ENCODE measurements around the gene PHYHD1. TPM values are rescaled to one million over a fixed set of nuclear protein-coding genes. Genes with fewer than 3 reads are reported as not detected.
A peak's percentile ranks its signal among the peaks of the same experiment; 100 is the strongest.

PHYHD1 gene
- total and polyA plus RNA-seq, 2 of the 13 experiments (the other 11 are each of a cell fraction or from before 2014, with no cell fraction given): 10.6 to 25.3 TPM

GRCh38 chr9:128911529-128912035 lies 9.2 kb upstream of the PHYHD1 start (continued):
- TF ChIP-seq TFDP1 (CRISPR knock-in tag; IDR thresholded peaks at IDR 0.05; ENCODE audit: borderline replicate concordance): peak; percentile 26; the same call in 1 of the 2 replicates
- TF ChIP-seq TEAD3 (CRISPR knock-in tag; optimal IDR thresholded peaks at IDR 0.05; ENCODE audit: borderline replicate concordance): peak; percentile 41
- 0 out of 2 replicates have a peak, but pooled peaks have one; percentile 22 for TF ChIP-seq HNF1B (CRISPR knock-in tag; IDR thresholded peaks at IDR 0.05)
- no peak for TF ChIP-seq SOX13 (IDR thresholded peaks at IDR 0.05)
- TF ChIP-seq SOX13 (CRISPR knock-in tag; conservative IDR thresholded peaks at IDR 0.05 in 1 of 2, IDR thresholded peaks at IDR 0.05 in 1 of 2): peak in 1 of 2 experiments; percentile 55; a peak in 1 of 4 replicates
- peak; percentile 19; the same call in 1 of the 2 replicates for TF ChIP-seq ZSCAN9 (CRISPR knock-in tag; IDR thresholded peaks at IDR 0.05; ENCODE audit: borderline replicate concordance)
- TF ChIP-seq FOXM1 (CRISPR knock-in tag; IDR thresholded peaks at IDR 0.05): no peak
- TF ChIP-seq ZMAT3 (CRISPR knock-in tag; conservative IDR thresholded peaks at IDR 0.05): no peak
- TF ChIP-seq ZNF30 (CRISPR knock-in tag; IDR thresholded peaks at IDR 0.05): no peak
- peak; percentile 27; the same call in 1 of the 2 replicates for TF ChIP-seq ZNF503 (CRISPR knock-in tag; IDR thresholded peaks at IDR 0.05)
- peak; percentile 42; the same call in 1 of the 2 replicates for TF ChIP-seq PAXIP1 (CRISPR knock-in tag; conservative IDR thresholded peaks at IDR 0.05)
- no peak for TF ChIP-seq NR1H2 (CRISPR knock-in tag; IDR thresholded peaks at IDR 0.05; ENCODE audit: borderline replicate concordance, low read depth)
- no peak for TF ChIP-seq CREB1 (IDR thresholded peaks at IDR 0.05)
- no peak for TF ChIP-seq CREB1 (CRISPR knock-in tag; IDR thresholded peaks at IDR 0.05)
- TF ChIP-seq YEATS2 (CRISPR knock-in tag; IDR thresholded peaks at IDR 0.05; ENCODE audit: borderline replicate concordance): peak; percentile 37; the same call in 1 of the 2 replicates
- TF ChIP-seq MXD4 (CRISPR knock-in tag; IDR thresholded peaks at IDR 0.05): 0 out of 2 replicates have a peak, but pooled peaks have one; percentile 13
- no peak for TF ChIP-seq ZNF556 (CRISPR knock-in tag; IDR thresholded peaks at IDR 0.05; ENCODE audit: borderline replicate concordance)
- TF ChIP-seq TBX3 (IDR thresholded peaks at IDR 0.05; ENCODE audit: borderline replicate concordance): no peak
